ENCODE results near the gene DOCK3.

- TF ChIP-seq CTCF (IDR thresholded peaks at IDR 0.05 in 8 of 11, conservative IDR thresholded peaks at IDR 0.05 in 3 of 11): peak in 9 of 11 experiments; percentile 48 to 96 (median 91)
- peak; percentile 87 to 95 (median 91) for TF ChIP-seq POLR2AphosphoS5 (IDR thresholded peaks at IDR 0.05)
- TF ChIP-seq POLR2A (IDR thresholded peaks at IDR 0.05): peak in 2 of 3 donors; percentile 49 to 74
Observed at GRCh38 chr3:51391075-51391565, 716.4 kb downstream of the DOCK3 start, which contains the start of gene RBM15B.

All from spleen (tissue), 7 donors.